PC-9 (cell line): Measurements from ENCODE around the gene DNAH12.

Experiments used
- CTCF ChIP-seq: fragments of 200-600 bp; sonication (generic); conservative IDR thresholded peaks from 2 replicates; pipeline ENCODE4 v1.6.1; 2017; ENCODE audit warnings: mixed run types, antibody characterized with exemption, mild to moderate bottlenecking, moderate library complexity
- EZH2 ChIP-seq: fragments of 200-600 bp; sonication (generic); IDR thresholded peaks from 2 replicates; pipeline ENCODE4 v1.8.0; 2017; ENCODE audit warnings: antibody characterized with exemption, low read depth

- TF ChIP-seq CTCF (no peak), EZH2 (no peak)
Measured at GRCh38 chr3:57423335-57423734, 120.8 kb downstream of the DNAH12 start.
